Activated effector memory CD4-positive, alpha-beta T cell treated with anti-CD3 and anti-CD28 coated beads, Interleukin-2, amount 50 U/mL, for 16 hours (primary cell): Measurements from ENCODE around the gene DLG4.

Experiments used
- DNase-seq: peaks from one replicate; pipeline ENCODE4 v3.0.0-alpha.2; 2020

Gene DLG4

GRCh38 chr17:7219812-7220592 is at the start of gene DLG4, which contains the start of gene ACADVL:
Gene DLG4, minus strand, starts transcription at chr17:7219836.
Gene ACADVL, plus strand, starts transcription at chr17:7219938. Its CDS starts 47 bp downstream, at chr17:7219985.
- DNase-seq, result peak; percentile 91

GRCh38 chr17:7266784-7267183 is 47.1 kb upstream of the DLG4 start:
- no peak for DNase-seq

GRCh38 chr17:7263801-7264078 is 44.1 kb upstream of the DLG4 start:
- no peak for DNase-seq

- DNase-seq, result peak; percentile 69
These were observed 43.5 kb upstream of the DLG4 start for GRCh38 chr17:7262935-7263800.

- DNase-seq, result peak; percentile 68
These were observed 42.7 kb upstream of the DLG4 start, which contains the start of gene CLDN7 for GRCh38 chr17:7262192-7262934. Gene CLDN7, minus strand, starts transcription at chr17:7262478. Its CDS starts 435 bp downstream, at chr17:7262043.

GRCh38 chr17:7261379-7262191 is 41.9 kb upstream of the DLG4 start:
- peak; percentile 67 for DNase-seq

GRCh38 chr17:7260651-7261378 is 41.2 kb upstream of the DLG4 start:
- DNase-seq, result peak; percentile 77

GRCh38 chr17:7260151-7260550 is 40.5 kb upstream of the DLG4 start:
- no peak for DNase-seq

- DNase-seq, result no peak
These were observed 39.9 kb upstream of the DLG4 start for GRCh38 chr17:7259555-7259889.

- DNase-seq, result no peak
These were observed 39.3 kb upstream of the DLG4 start for GRCh38 chr17:7258731-7259554.

- DNase-seq, result no peak
These were observed 37.3 kb upstream of the DLG4 start for GRCh38 chr17:7256766-7257456.

GRCh38 chr17:7254511-7254910 is 34.9 kb upstream of the DLG4 start:
- no peak for DNase-seq

- DNase-seq, result no peak
These were observed 33.4 kb upstream of the DLG4 start for GRCh38 chr17:7253082-7253481.

- peak; percentile 95 for DNase-seq
These were observed 32.8 kb upstream of the DLG4 start, which contains the start of gene ELP5 for GRCh38 chr17:7252176-7253043. Gene ELP5, plus strand, starts transcription at chr17:7252215. Its CDS starts 336 bp downstream, at chr17:7252551.

GRCh38 chr17:7251661-7252175 is 32.1 kb upstream of the DLG4 start, which contains the start of gene CTDNEP1:
Gene CTDNEP1, minus strand, starts transcription at chr17:7251734. Its CDS starts 438 bp downstream, at chr17:7251296.
- DNase-seq, result peak; percentile 99

GRCh38 chr17:7250695-7251627 is 31.3 kb upstream of the DLG4 start:
- peak; percentile 71 for DNase-seq

GRCh38 chr17:7249830-7250229 is 30.2 kb upstream of the DLG4 start:
- no peak for DNase-seq
